ENCODE measurements around the gene TUBA4A.

DNA sequence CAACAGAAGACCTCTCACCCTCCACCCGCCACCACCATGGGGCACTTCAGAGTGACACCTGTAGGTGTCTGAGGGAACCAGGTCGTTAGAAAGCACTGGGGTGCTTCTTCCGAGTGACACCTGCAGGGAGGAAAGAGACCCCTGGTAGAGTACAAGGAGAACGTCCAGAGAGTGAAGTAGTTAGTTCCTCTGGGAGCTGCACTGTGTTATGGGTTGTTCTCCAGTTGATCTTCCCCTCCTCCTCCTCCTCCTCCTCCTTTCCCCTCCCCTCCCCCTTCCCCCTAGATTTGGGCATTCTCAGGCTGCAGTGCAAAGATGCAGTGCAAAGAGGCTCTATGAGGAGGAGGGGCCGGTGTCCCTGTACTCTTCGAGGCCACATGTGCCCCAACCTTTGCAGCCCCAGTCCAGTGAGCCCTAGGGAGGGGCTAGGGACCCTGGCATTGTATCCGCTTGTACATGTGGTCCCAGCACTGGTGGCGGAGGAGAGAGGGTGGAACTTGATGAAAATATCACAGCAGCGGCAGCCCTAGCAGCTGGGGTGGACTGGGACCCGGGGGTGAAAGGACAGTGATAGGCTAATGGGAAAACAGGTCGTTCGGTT is 26.3 kb upstream of the TUBA4A start:
- TF ChIP-seq, protein P1, sequence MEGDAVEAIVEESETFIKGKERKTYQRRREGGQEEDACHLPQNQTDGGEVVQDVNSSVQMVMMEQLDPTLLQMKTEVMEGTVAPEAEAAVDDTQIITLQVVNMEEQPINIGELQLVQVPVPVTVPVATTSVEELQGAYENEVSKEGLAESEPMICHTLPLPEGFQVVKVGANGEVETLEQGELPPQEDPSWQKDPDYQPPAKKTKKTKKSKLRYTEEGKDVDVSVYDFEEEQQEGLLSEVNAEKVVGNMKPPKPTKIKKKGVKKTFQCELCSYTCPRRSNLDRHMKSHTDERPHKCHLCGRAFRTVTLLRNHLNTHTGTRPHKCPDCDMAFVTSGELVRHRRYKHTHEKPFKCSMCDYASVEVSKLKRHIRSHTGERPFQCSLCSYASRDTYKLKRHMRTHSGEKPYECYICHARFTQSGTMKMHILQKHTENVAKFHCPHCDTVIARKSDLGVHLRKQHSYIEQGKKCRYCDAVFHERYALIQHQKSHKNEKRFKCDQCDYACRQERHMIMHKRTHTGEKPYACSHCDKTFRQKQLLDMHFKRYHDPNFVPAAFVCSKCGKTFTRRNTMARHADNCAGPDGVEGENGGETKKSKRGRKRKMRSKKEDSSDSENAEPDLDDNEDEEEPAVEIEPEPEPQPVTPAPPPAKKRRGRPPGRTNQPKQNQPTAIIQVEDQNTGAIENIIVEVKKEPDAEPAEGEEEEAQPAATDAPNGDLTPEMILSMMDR (IDR thresholded peaks at IDR 0.05), result peak in 1 of 4 donors; percentile 13
- TF ChIP-seq POLR2A (IDR thresholded peaks at IDR 0.05), result no peak
